ENCODE measurements around the gene CHMP1A. TPM values are rescaled to one million over a fixed set of nuclear protein-coding genes. Genes with fewer than 3 reads are reported as not detected.
"Not testable (repeated sequence)": the region's sequence is repeated elsewhere in the genome, so short reads cannot be mapped to it uniquely, and the experiment has no call there.

CHMP1A gene
- polyA plus RNA-seq, 2 donors, result 58.8 to 71.9 TPM

DNA sequence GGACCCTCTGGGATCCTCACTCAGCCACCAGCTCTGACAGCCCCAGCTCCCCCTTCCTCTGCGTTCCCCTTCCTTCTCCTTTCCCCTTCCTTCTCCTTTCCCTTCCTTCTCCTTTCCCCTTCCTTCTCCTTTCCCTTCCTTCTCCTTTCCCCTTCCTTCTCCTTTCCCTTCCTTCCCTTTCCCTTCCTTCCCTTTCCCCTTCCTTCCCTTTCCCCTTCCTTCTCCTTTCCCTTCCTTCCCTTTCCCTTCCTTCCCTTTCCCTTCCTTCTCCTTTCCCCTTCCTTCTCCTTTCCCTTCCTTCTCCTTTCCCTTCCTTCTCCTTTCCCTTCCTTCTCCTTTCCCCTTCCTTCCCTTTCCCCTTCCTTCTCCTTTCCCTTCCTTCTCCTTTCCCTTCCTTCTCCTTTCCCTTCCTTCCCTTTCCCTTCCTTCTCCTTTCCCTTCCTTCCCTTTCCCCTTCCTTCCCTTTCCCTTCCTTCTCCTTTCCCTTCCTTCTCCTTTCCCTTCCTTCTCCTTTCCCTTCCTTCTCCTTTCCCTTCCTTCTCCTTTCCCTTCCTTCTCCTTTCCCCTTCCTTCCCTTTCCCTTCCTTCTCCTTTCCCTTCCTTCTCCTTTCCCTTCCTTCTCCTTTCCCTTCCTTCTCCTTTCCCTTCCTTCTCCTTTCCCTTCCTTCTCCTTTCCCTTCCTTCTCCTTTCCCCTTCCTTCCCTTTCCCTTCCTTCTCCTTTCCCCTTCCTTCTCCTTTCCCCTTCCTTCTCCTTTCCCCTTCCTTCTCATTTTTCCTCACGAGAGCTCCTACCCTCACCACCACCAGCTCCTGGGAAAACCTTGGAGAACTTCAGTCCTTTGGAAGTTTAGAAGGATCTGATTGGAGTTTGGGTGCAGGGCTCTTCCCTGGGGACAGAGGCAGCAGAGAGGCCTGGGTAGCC is 22.8 kb downstream of the CHMP1A start:
- not testable (repeated sequence) for H3K27me3 ChIP-seq (ENCODE audit: control insufficient read depth in 1 of 2, insufficient read depth in 2 of 2, low read length in 2 of 2); H3K4me1 ChIP-seq (ENCODE audit: control insufficient read depth in 2 of 2, insufficient read depth in 2 of 2, low read length in 1 of 2); H3K27ac ChIP-seq (ENCODE audit: low read depth in 2 of 2, low read length in 1 of 2); H3K9me3 ChIP-seq (ENCODE audit: control insufficient read depth in 2 of 2, insufficient read depth in 1 of 2, low read depth in 1 of 2, low read length in 1 of 2); H3K36me3 ChIP-seq (ENCODE audit: control insufficient read depth in 2 of 2, insufficient read depth in 2 of 2, low read length in 1 of 2); H3K4me3 ChIP-seq (ENCODE audit: low read depth in 1 of 2, low read length in 2 of 2)
- WGBS, 2 donors, result 56 to 70% methylated on average over 2 of the region's 2 CpGs

DNA sequence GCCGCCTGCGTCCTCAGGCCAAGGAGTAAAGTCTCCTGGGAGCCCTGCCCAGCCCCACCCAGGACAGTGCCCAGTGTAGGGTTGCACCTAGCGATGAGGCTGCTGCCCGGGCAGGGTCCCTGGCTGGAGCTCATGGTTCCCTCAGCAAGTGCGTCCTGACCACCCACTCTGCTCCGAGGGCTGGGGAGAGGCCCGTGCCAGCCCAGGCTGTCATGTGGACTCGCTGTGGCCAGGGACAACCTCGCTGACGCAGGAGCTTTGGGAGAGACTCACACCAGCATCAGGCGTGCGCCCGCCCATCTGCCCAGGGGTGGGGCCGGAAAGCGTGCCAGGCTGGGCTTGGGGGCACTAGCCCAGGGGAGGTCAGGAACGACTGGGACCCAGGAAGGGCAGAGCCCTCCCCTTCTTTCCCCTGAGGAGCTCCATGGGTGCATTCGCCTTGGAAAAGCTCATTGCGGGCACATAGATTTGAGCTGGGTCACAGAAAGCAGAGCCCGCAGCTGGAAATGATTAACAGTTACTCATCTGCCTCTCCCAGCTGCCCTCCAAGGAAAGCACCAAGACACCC is 24.4 kb downstream of the CHMP1A start:
- Histone ChIP-seq H3K27ac (ENCODE audit: low read depth in 2 of 2, low read length in 1 of 2) (no peak overlapping the region), H3K4me1 (ENCODE audit: control insufficient read depth in 2 of 2, insufficient read depth in 2 of 2, low read length in 1 of 2) (no peaks in the 10 kb centered on the region), H3K36me3 (ENCODE audit: control insufficient read depth in 2 of 2, insufficient read depth in 2 of 2, low read length in 1 of 2) (no peaks in the 10 kb centered on the region), H3K27me3 (ENCODE audit: control insufficient read depth in 1 of 2, insufficient read depth in 2 of 2, low read length in 2 of 2) (no peaks in the 10 kb centered on the region), H3K4me3 (ENCODE audit: low read depth in 1 of 2, low read length in 2 of 2) (no peak overlapping the region), H3K9me3 (ENCODE audit: control insufficient read depth in 2 of 2, insufficient read depth in 1 of 2, low read depth in 1 of 2, low read length in 1 of 2) (peaks cover 4% of the 10 kb centered on the region in 2 donors)
- 60 to 67% methylated on average over 19 of the region's 19 CpGs for WGBS, 2 donors

DNA sequence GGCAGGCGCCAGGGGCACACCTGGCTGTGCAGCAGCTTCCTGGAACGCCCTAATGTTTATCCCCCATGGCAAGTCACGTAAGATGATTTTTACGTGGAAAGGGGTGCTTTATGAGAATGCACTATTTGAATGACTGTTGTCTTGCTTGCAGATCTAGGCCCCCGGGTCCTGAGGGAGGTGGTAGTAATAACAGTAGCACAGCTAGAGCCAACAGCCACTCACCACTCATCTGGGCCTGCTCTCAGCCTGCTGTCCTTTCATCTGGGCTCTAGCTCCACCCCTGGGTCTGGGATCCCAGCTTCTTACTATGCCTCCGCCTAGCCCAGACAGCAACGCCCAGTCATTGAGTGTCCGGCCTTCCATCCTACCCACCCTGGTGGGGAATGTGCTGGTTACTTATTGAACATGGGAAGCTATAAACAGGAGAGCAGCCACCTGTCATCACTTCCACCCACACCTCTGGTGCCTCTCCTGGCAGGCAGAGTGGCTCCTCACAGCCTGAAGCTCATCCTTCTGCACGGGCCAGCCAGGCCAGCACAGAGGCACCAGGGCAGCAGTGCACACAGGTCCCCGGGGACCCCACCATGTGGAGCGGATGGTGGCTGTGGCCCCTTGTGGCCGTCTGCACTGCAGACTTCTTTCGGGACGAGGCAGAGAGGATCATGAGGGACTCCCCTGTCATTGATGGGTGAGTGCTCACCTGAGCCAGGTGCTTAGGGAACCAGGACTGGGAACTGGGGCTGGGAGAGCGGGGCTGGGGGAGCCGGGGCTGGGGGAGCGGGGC is 27.5 kb downstream of the CHMP1A start:
- H3K4me1 ChIP-seq (ENCODE audit: control insufficient read depth in 2 of 2, insufficient read depth in 2 of 2, low read length in 1 of 2), result no peaks in the 10 kb centered on the region
- H3K27ac ChIP-seq (ENCODE audit: low read depth in 2 of 2, low read length in 1 of 2), result no peak overlapping the region
- H3K9me3 ChIP-seq (ENCODE audit: control insufficient read depth in 2 of 2, insufficient read depth in 1 of 2, low read depth in 1 of 2, low read length in 1 of 2), result peaks cover 4% of the 10 kb centered on the region in 2 donors
- 86 to 87% methylated on average over 16 of the region's 17 CpGs for WGBS, 2 donors
- H3K27me3 ChIP-seq (ENCODE audit: control insufficient read depth in 1 of 2, insufficient read depth in 2 of 2, low read length in 2 of 2), result no peaks in the 10 kb centered on the region
- no peak overlapping the region for H3K4me3 ChIP-seq (ENCODE audit: low read depth in 1 of 2, low read length in 2 of 2)
- no peaks in the 10 kb centered on the region for H3K36me3 ChIP-seq (ENCODE audit: control insufficient read depth in 2 of 2, insufficient read depth in 2 of 2, low read length in 1 of 2)

DNA sequence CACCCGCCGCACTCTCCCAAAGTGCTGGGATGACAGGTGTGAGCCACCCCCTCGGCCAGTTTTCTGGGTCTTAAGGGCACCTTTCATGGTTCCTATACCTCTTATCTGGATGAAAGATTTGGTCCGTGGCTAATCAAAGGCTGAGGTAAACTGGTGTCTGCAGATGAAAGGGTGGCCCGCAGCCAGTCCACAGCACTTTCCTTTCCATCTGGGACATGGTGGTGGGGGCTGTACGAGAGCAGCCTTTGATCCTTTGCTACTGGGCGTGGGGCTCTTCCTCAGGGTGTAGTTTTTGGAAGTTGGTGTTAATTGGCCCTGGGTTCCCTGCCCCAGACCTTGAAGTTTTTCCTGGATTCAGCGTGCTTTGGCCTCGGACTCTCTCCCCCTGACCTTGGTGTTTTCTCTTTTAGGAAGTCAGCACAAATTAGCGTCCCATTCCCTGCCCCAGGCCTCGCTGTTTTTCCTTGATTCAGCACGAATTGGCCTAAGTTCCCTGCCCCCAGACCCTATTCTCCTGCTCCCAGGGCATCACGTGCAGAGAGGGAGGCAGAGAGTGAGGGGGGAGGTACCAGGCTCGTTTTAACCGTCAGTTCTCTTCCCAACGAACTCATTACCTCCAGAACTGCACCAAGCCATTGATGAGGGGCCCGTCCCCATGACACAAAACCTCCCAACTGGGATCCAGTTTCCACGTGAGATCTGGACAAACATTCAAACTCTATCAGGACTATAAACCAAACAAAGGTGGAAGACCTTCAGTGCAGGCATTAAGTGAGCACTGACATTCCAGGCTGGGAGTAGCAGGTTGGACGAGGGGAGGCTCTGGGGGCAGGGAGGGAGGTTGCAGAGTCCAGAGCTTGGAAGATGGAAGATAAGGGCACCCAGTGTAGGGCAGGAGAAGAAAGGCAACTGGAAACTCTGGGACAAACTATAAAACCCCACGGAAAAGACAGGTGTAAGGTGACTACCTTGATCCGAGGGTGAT is 32.4 kb downstream of the CHMP1A start:
- Histone ChIP-seq H3K4me3 (ENCODE audit: low read depth in 1 of 2, low read length in 2 of 2) (no peak overlapping the region), H3K9me3 (ENCODE audit: control insufficient read depth in 2 of 2, insufficient read depth in 1 of 2, low read depth in 1 of 2, low read length in 1 of 2) (peaks cover 2% of the 10 kb centered on the region in 2 donors), H3K36me3 (ENCODE audit: control insufficient read depth in 2 of 2, insufficient read depth in 2 of 2, low read length in 1 of 2) (no peaks in the 10 kb centered on the region), H3K27ac (ENCODE audit: low read depth in 2 of 2, low read length in 1 of 2) (no peak overlapping the region), H3K4me1 (ENCODE audit: control insufficient read depth in 2 of 2, insufficient read depth in 2 of 2, low read length in 1 of 2) (peaks cover 0 to 3% of the 10 kb centered on the region in 2 donors), H3K27me3 (ENCODE audit: control insufficient read depth in 1 of 2, insufficient read depth in 2 of 2, low read length in 2 of 2) (no peaks in the 10 kb centered on the region)
- 46 to 48% methylated on average over 21 of the region's 21 CpGs for WGBS, 2 donors

DNA sequence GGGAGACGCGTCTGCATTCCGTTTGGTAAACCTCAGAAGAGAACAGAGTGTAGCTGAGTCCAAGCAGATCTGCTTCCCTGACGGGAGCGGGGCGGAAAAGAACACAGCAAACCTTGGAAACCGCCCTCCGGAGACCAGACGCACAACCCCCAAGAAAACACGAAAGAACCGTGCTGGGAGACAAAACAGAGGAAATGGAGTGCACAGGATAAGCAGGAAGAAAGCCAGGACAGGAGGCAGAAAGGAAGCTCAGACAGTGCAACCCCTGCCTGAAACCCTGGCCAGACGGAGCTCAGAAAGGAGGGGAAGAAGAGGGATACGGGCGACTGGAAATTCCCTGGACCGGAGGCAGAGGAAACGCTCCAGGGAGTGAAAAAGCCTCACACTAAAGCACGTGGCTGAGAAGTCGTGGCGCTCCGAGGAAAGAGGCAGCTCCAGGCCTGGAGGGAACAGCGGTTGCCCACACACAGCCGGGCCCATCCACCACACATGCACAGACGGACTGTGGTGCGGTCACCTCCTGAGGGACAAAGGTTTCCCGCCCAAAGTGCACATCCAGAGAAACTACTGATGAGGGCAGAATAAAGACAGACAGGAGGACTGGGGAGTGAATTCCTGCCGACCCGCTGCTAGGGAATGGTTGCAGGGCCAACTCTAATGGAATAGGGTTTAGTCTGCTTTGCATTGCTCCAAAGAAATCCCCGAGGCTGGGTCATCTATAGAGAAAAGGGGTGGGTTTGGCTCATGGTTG is 33.8 kb downstream of the CHMP1A start:
- Histone ChIP-seq H3K27ac (ENCODE audit: low read depth in 2 of 2, low read length in 1 of 2) (no peak overlapping the region), H3K27me3 (ENCODE audit: control insufficient read depth in 1 of 2, insufficient read depth in 2 of 2, low read length in 2 of 2) (no peaks in the 10 kb centered on the region), H3K4me1 (ENCODE audit: control insufficient read depth in 2 of 2, insufficient read depth in 2 of 2, low read length in 1 of 2) (peaks cover 0 to 3% of the 10 kb centered on the region in 2 donors)

DNA sequence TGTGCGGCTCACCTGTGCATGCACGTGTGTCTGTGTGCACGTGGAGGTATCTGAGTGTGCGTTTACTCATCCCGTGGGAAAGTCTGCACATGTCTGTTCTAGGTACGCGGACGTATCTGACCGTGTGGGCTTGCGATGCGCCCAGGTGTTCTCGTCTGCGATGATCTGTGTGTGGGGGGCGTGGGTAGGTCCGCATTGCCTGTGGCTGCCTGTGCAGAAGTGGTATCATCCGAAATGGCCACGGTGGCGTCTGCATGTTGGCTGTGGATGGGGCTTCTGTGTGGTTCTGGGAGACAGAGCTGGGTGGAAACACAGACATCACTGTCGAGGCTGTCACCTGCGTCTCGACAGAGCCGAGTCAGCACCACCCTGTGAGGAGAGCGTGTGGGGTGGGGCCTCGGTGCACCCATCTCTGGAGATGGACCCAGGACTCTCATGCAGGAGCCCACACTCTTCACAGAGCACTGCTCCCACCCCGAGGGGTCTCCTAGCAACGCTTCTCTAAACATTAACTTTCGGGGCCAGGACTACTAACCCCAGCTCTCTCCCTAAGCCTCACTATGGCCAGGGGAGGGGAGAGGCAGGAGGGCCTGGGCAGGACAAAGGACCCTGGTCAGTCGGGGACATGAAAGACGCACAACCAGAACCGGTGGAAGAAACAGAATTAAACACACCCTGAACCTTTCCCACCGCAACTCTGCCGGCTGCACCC is 35.7 kb downstream of the CHMP1A start:
- H3K27ac ChIP-seq (ENCODE audit: low read depth in 2 of 2, low read length in 1 of 2), result no peak overlapping the region

More for the DNA sequence above, 33.8 kb downstream of the CHMP1A start:
- H3K9me3 ChIP-seq (ENCODE audit: control insufficient read depth in 2 of 2, insufficient read depth in 1 of 2, low read depth in 1 of 2, low read length in 1 of 2), result no peaks in the 10 kb centered on the region
- H3K4me3 ChIP-seq (ENCODE audit: low read depth in 1 of 2, low read length in 2 of 2), result no peak overlapping the region
- H3K36me3 ChIP-seq (ENCODE audit: control insufficient read depth in 2 of 2, insufficient read depth in 2 of 2, low read length in 1 of 2), result no peaks in the 10 kb centered on the region
- 32 to 44% methylated on average over 28 of the region's 28 CpGs for WGBS, 2 donors

DNA sequence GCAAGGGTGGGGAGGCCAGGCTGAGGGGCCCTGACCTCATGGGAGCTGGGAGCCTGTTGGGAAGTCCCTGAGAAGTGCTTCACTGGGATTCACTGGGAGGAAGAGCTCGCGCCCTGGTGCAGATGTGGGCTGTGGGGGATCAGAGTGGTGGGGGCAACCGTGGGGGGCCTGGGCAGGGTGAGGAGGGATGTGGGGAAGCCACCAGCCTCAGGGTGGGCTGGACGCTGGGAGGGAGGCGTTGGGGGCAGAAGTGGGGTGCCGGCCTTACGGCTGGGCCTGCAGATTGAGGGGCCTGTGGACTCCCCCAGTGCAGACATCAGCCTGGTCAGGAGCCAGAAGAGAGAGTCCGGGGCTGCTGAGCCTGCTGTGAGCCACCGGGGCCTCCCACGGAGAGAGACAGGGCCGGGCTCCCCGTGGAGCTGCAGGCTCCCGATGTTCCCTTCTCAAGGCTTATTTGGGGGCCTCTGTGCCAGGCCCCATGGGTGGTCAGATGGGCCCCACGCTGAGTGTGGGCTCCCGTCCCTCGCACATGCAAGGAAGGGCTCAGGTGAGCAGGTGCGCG is 36.3 kb downstream of the CHMP1A start:
- no peak overlapping the region for H3K27ac ChIP-seq (ENCODE audit: low read depth in 2 of 2, low read length in 1 of 2)
- no peaks in the 10 kb centered on the region for H3K36me3 ChIP-seq (ENCODE audit: control insufficient read depth in 2 of 2, insufficient read depth in 2 of 2, low read length in 1 of 2)
- H3K9me3 ChIP-seq (ENCODE audit: control insufficient read depth in 2 of 2, insufficient read depth in 1 of 2, low read depth in 1 of 2, low read length in 1 of 2), result peaks cover 0 to 4% of the 10 kb centered on the region in 2 donors
- H3K27me3 ChIP-seq (ENCODE audit: control insufficient read depth in 1 of 2, insufficient read depth in 2 of 2, low read length in 2 of 2), result no peaks in the 10 kb centered on the region
- peaks cover 0 to 6% of the 10 kb centered on the region in 2 donors for H3K4me1 ChIP-seq (ENCODE audit: control insufficient read depth in 2 of 2, insufficient read depth in 2 of 2, low read length in 1 of 2)
- WGBS, 2 donors, result 77 to 85% methylated on average over 18 of the region's 18 CpGs
- no peak overlapping the region for H3K4me3 ChIP-seq (ENCODE audit: low read depth in 1 of 2, low read length in 2 of 2)

More for the DNA sequence above, 35.7 kb downstream of the CHMP1A start:
- H3K4me1 ChIP-seq (ENCODE audit: control insufficient read depth in 2 of 2, insufficient read depth in 2 of 2, low read length in 1 of 2), result peaks cover 0 to 6% of the 10 kb centered on the region in 2 donors
- 62 to 65% methylated on average over 32 of the region's 32 CpGs for WGBS, 2 donors
- H3K4me3 ChIP-seq (ENCODE audit: low read depth in 1 of 2, low read length in 2 of 2), result no peak overlapping the region
- H3K9me3 ChIP-seq (ENCODE audit: control insufficient read depth in 2 of 2, insufficient read depth in 1 of 2, low read depth in 1 of 2, low read length in 1 of 2), result peaks cover 0 to 4% of the 10 kb centered on the region in 2 donors
- H3K36me3 ChIP-seq (ENCODE audit: control insufficient read depth in 2 of 2, insufficient read depth in 2 of 2, low read length in 1 of 2), result no peaks in the 10 kb centered on the region
- no peaks in the 10 kb centered on the region for H3K27me3 ChIP-seq (ENCODE audit: control insufficient read depth in 1 of 2, insufficient read depth in 2 of 2, low read length in 2 of 2)

DNA sequence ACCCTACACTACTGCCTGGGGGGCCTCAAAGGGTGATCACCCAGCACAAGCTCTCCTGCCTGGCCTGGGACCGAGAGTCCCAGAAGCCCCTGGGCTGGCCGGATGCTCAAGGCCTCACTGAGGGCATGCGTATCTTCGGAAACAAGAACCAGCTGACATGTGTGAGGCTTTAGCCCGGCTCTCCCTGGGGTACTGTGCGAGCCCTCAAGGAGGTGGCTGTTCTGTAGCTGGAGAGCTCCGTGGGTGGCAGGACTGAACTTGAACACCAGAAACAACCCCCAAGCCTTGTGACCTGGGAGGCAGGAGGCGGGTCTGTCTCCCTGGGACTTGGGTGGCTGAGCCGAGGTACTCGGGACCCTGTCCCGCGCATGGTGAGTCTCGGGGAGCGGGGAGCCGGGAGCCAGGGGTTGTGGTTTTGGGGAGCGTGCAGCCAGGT is 37.1 kb downstream of the CHMP1A start:
- H3K36me3 ChIP-seq (ENCODE audit: control insufficient read depth in 2 of 2, insufficient read depth in 2 of 2, low read length in 1 of 2), result no peaks in the 10 kb centered on the region
- no peak overlapping the region for H3K27ac ChIP-seq (ENCODE audit: low read depth in 2 of 2, low read length in 1 of 2)
- WGBS, 2 donors, result 71 to 84% methylated on average over 16 of the region's 16 CpGs
- no peak overlapping the region for H3K4me3 ChIP-seq (ENCODE audit: low read depth in 1 of 2, low read length in 2 of 2)
- peaks cover 0 to 4% of the 10 kb centered on the region in 2 donors for H3K9me3 ChIP-seq (ENCODE audit: control insufficient read depth in 2 of 2, insufficient read depth in 1 of 2, low read depth in 1 of 2, low read length in 1 of 2)
- peaks cover 2 to 6% of the 10 kb centered on the region in 2 donors for H3K4me1 ChIP-seq (ENCODE audit: control insufficient read depth in 2 of 2, insufficient read depth in 2 of 2, low read length in 1 of 2)
- no peaks in the 10 kb centered on the region for H3K27me3 ChIP-seq (ENCODE audit: control insufficient read depth in 1 of 2, insufficient read depth in 2 of 2, low read length in 2 of 2)
